Head of caudate nucleus (tissue), 42 donors: ENCODE measurements around the gene SORCS2.

Experiments
- DNase-seq, 42 donors: peaks; one replicate each; pipeline versions ENCODE4 v3.0.0 to v3.0.0-alpha.2; 2020 to 2021; ENCODE audit warnings: mixed read lengths in 7 of 42
- intact Hi-C: fragments of 100-400 bp; cut with DNase I; formaldehyde crosslinking; loops from one replicate; pipeline ENCODE4 v1.15.0; 2022

SORCS2 gene

GRCh38 chr4:7463566-7464258 lies 271.4 kb downstream of the SORCS2 start:
- intact Hi-C loops = loop anchor here (5.0 kb wide), 1 partner anchor 254 kb away; no protein-coding TSS in a partner anchor
- peak in 7 of 42 donors; percentile 15 to 39 (median 35) for DNase-seq

- intact Hi-C loops = loop anchor here (5.0 kb wide), 1 partner anchor 253 kb away; no protein-coding TSS in a partner anchor
- peak in 1 of 42 donors; percentile 0 for DNase-seq
Observed at GRCh38 chr4:7464259-7464655, 271.9 kb downstream of the SORCS2 start.

- DNase-seq = no peak
- intact Hi-C loops = no loop called here
Observed at GRCh38 chr4:7465017-7465416, 272.7 kb downstream of the SORCS2 start.

- DNase-seq = no peak
- intact Hi-C loops = no loop called here
Observed at GRCh38 chr4:7466215-7466614, 273.9 kb downstream of the SORCS2 start.

- peak; percentile 35 to 89 (median 80) for DNase-seq
- intact Hi-C loops = no loop called here
Observed at GRCh38 chr4:7466904-7467303, 274.6 kb downstream of the SORCS2 start.

GRCh38 chr4:7467471-7467870 lies 275.1 kb downstream of the SORCS2 start:
- DNase-seq = peak in 2 of 42 donors; percentile 20 to 33

GRCh38 chr4:7469023-7469422 lies 276.7 kb downstream of the SORCS2 start:
- no peak for DNase-seq
- intact Hi-C loops = no loop called here

More at GRCh38 chr4:7467471-7467870, 275.1 kb downstream of the SORCS2 start:
- intact Hi-C loops = no loop called here

GRCh38 chr4:7470111-7470510 lies 277.8 kb downstream of the SORCS2 start:
- intact Hi-C loops = no loop called here

GRCh38 chr4:7470522-7471128 lies 278.3 kb downstream of the SORCS2 start:
- peak in 32 of 42 donors; percentile 24 to 89 (median 55) for DNase-seq
- intact Hi-C loops = no loop called here

More at GRCh38 chr4:7470111-7470510, 277.8 kb downstream of the SORCS2 start:
- no peak for DNase-seq

GRCh38 chr4:7472442-7473013 lies 280.2 kb downstream of the SORCS2 start:
- intact Hi-C loops = no loop called here
- DNase-seq = peak in 12 of 42 donors; percentile 32 to 74 (median 50)

- no peak for DNase-seq
- intact Hi-C loops = no loop called here
Observed at GRCh38 chr4:7473081-7473480, 280.7 kb downstream of the SORCS2 start.

- intact Hi-C loops = no loop called here
- no peak for DNase-seq
Observed at GRCh38 chr4:7474320-7474719, 282.0 kb downstream of the SORCS2 start.

- peak in 1 of 42 donors; percentile 0 for DNase-seq
- intact Hi-C loops = no loop called here
Observed at GRCh38 chr4:7475207-7475606, 282.9 kb downstream of the SORCS2 start.

GRCh38 chr4:7476820-7477219 lies 284.5 kb downstream of the SORCS2 start:
- no peak for DNase-seq
- intact Hi-C loops = no loop called here

GRCh38 chr4:7477695-7478094 lies 285.4 kb downstream of the SORCS2 start:
- DNase-seq = no peak
- intact Hi-C loops = no loop called here

GRCh38 chr4:7478665-7479064 lies 286.3 kb downstream of the SORCS2 start:
- intact Hi-C loops = no loop called here
- DNase-seq = no peak

- intact Hi-C loops = no loop called here
- no peak for DNase-seq
Observed at GRCh38 chr4:7480423-7480822, 288.1 kb downstream of the SORCS2 start.

GRCh38 chr4:7481227-7481626 lies 288.9 kb downstream of the SORCS2 start:
- no peak for DNase-seq
- intact Hi-C loops = no loop called here

GRCh38 chr4:7485096-7485495 lies 292.8 kb downstream of the SORCS2 start:
- intact Hi-C loops = no loop called here
- DNase-seq = no peak

GRCh38 chr4:7486101-7486500 lies 293.8 kb downstream of the SORCS2 start:
- intact Hi-C loops = no loop called here
- DNase-seq = no peak
